ENCODE results near the gene SH3RF3. TPM values are rescaled to one million over a fixed set of nuclear protein-coding genes. Genes with fewer than 3 reads are reported as not detected.

The SH3RF3 gene
- total RNA-seq, 1 experiment from 2014 or later: 1.0 TPM

GRCh38 chr2:109166811-109167210, 37.8 kb downstream of the SH3RF3 start:
- ChIA-PET POLR2A (no interaction called here), CTCF (no interaction called here)
- H3K36me3 Mint-ChIP-seq: no peaks in the 10 kb centered on the region
- ATAC-seq (no peak), DNase-seq (ENCODE audit: low spot score) (no peak)
- no peaks in the 10 kb centered on the region for H3K27me3 Mint-ChIP-seq (ENCODE audit: low read depth)
- no peak overlapping the region for H3K27ac Mint-ChIP-seq
- H3K4me1 Mint-ChIP-seq: peaks cover 11% of the 10 kb centered on the region
- H3K4me3 Mint-ChIP-seq: no peak overlapping the region
- TF ChIP-seq USF2 (CRISPR knock-in tag; IDR thresholded peaks at IDR 0.05): no peak
- no peak for TF ChIP-seq IRF1 (CRISPR knock-in tag; IDR thresholded peaks at IDR 0.05)
- no peak for TF ChIP-seq RELA (CRISPR knock-in tag; IDR thresholded peaks at IDR 0.05; ENCODE audit: borderline replicate concordance)
- TF ChIP-seq E2F1 (CRISPR knock-in tag; IDR thresholded peaks at IDR 0.05): no peak
- TF ChIP-seq ZBTB21 (CRISPR knock-in tag; IDR thresholded peaks at IDR 0.05; ENCODE audit: borderline replicate concordance): no peak
- TF ChIP-seq E2F4 (CRISPR knock-in tag; IDR thresholded peaks at IDR 0.05; ENCODE audit: borderline replicate concordance, low read depth): no peak
- no peak for TF ChIP-seq ARID4B (CRISPR knock-in tag; IDR thresholded peaks at IDR 0.05; ENCODE audit: borderline replicate concordance)
- no peak for TF ChIP-seq CBFB (CRISPR knock-in tag; IDR thresholded peaks at IDR 0.05; ENCODE audit: low read depth)
- TF ChIP-seq ATF3 (CRISPR knock-in tag; conservative IDR thresholded peaks at IDR 0.05): no peak
- 0 out of 2 replicates have a peak, but pooled peaks cover 4% of the 10 kb centered on the region for H3K9me3 Mint-ChIP-seq

GRCh38 chr2:109168086-109168485, 39.1 kb downstream of the SH3RF3 start:
- ChIA-PET CTCF (interaction anchor here (0.7 kb wide), 1 partner anchor 55 kb away, joined by 3 read pairs; no protein-coding TSS in a partner anchor), POLR2A (no interaction called here)
- Mint-ChIP-seq H3K27ac (no peak overlapping the region), H3K4me1 (peaks cover 24% of the 10 kb centered on the region), H3K9me3 (0 out of 2 replicates have a peak, but pooled peaks cover 4% of the 10 kb centered on the region), H3K4me3 (no peak overlapping the region), H3K36me3 (no peaks in the 10 kb centered on the region), H3K27me3 (ENCODE audit: low read depth) (no peaks in the 10 kb centered on the region)
- DNase-seq (ENCODE audit: low spot score): no peak
- TF ChIP-seq GTF2I (CRISPR knock-in tag; conservative IDR thresholded peaks at IDR 0.05) (no peak), GRHL2 (CRISPR knock-in tag; IDR thresholded peaks at IDR 0.05; ENCODE audit: insufficient replicate concordance, severe bottlenecking) (no peak), NFATC4 (CRISPR knock-in tag; IDR thresholded peaks at IDR 0.05) (no peak), FOXJ3 (CRISPR knock-in tag; IDR thresholded peaks at IDR 0.05; ENCODE audit: borderline replicate concordance) (no peak), GABPB1 (CRISPR knock-in tag; IDR thresholded peaks at IDR 0.05) (no peak), USF1 (CRISPR knock-in tag; IDR thresholded peaks at IDR 0.05) (no peak), ZNF317 (CRISPR knock-in tag; IDR thresholded peaks at IDR 0.05; ENCODE audit: borderline replicate concordance, low read depth) (no peak), TP53 (CRISPR knock-in tag; IDR thresholded peaks at IDR 0.05) (no peak), ZMAT4 (CRISPR knock-in tag; IDR thresholded peaks at IDR 0.05) (no peak), OVOL2 (CRISPR knock-in tag; IDR thresholded peaks at IDR 0.05; ENCODE audit: borderline replicate concordance) (no peak), IRF1 (CRISPR knock-in tag; IDR thresholded peaks at IDR 0.05) (no peak), JUN (CRISPR knock-in tag; IDR thresholded peaks at IDR 0.05) (no peak), CDX4 (CRISPR knock-in tag; IDR thresholded peaks at IDR 0.05; ENCODE audit: borderline replicate concordance) (no peak), CREB1 (CRISPR knock-in tag; IDR thresholded peaks at IDR 0.05) (no peak), JAZF1 (CRISPR knock-in tag; IDR thresholded peaks at IDR 0.05) (no peak), NFE2L1 (CRISPR knock-in tag; IDR thresholded peaks at IDR 0.05) (no peak), EMX1 (CRISPR knock-in tag; IDR thresholded peaks at IDR 0.05) (no peak)
- ATAC-seq: no peak

All from WTC11 (cell line).